Measurements from ENCODE around the gene DOC2A. TPM values are rescaled to one million over a fixed set of nuclear protein-coding genes. Genes with fewer than 3 reads are reported as not detected.

DOC2A gene
- total and polyA plus RNA-seq, 12 donors, result 0.35 to 33.0 (median 3.0) TPM; not detected in 1

DNA sequence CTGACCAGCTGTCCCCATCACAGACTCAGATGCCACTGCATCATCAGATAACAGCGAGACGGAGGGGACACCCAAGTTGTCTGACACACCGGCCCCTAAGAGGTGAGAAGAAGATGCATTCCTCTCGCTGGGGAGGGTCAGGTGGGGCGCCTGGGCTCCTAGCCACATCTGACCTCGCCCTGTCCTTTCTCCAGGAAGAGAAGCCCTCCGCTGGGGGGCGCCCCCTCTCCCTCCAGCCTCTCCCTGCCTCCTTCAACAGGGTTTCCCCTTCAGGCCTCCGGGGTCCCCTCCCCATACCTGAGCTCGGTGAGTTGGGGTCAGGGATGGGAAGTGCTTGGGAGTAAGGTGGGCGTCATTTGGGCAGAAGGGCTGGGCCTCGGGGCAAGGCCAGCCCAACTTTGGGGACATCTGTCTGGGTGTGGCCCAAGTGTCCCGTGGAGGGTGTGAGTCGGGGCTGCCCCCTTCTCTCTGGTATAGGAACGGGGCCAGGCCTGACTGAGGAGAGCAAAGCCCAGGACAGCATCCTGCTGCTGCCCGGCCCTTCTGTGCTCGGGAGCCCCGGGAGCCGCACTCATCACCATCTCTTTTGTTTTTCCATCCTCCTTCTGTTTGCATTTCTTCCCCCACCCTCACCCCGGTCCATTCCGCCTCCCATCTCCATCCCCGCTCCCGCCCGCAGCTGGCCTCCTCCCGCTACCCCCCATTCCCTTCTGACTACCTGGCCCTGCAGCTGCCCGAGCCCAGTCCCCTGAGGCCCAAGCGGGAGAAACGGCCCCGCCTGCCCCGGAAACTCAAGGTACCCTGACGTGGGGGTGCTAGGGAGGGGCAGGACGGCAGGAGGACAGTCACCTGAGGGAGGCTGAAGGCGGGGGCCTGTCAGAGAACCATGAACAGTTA, 9.8 kb downstream of the DOC2A start:
- peaks cover 7 to 9% of the 10 kb centered on the region in 2 donors for H3K4me1 ChIP-seq (replicated peaks in 1 of 2)
- H3K36me3 ChIP-seq (replicated peaks in 1 of 2), result peaks cover 0 to 5% of the 10 kb centered on the region in 2 donors
- WGBS, 4 donors, result 82 to 88% (median 85%) methylated on average over 25 to 33 of the region's 33 CpGs
- no peak overlapping the region for H3K4me3 ChIP-seq
- H3K27me3 ChIP-seq, result no peaks in the 10 kb centered on the region
- no peaks in the 10 kb centered on the region for H3K9me3 ChIP-seq (replicated peaks in 1 of 3)
- intact Hi-C loops (cut with DNase I), result loop anchor here in 1 of 2 donors (5.0 kb wide), 1 partner anchor 129 kb away; no protein-coding TSS in a partner anchor
- TF ChIP-seq, protein P1, sequence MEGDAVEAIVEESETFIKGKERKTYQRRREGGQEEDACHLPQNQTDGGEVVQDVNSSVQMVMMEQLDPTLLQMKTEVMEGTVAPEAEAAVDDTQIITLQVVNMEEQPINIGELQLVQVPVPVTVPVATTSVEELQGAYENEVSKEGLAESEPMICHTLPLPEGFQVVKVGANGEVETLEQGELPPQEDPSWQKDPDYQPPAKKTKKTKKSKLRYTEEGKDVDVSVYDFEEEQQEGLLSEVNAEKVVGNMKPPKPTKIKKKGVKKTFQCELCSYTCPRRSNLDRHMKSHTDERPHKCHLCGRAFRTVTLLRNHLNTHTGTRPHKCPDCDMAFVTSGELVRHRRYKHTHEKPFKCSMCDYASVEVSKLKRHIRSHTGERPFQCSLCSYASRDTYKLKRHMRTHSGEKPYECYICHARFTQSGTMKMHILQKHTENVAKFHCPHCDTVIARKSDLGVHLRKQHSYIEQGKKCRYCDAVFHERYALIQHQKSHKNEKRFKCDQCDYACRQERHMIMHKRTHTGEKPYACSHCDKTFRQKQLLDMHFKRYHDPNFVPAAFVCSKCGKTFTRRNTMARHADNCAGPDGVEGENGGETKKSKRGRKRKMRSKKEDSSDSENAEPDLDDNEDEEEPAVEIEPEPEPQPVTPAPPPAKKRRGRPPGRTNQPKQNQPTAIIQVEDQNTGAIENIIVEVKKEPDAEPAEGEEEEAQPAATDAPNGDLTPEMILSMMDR (IDR thresholded peaks at IDR 0.05), result no peak
- no peak for TF ChIP-seq POLR2A (IDR thresholded peaks at IDR 0.05)
- H3K27ac ChIP-seq, result no peak overlapping the region
- DNase-seq, result no peak

DNA sequence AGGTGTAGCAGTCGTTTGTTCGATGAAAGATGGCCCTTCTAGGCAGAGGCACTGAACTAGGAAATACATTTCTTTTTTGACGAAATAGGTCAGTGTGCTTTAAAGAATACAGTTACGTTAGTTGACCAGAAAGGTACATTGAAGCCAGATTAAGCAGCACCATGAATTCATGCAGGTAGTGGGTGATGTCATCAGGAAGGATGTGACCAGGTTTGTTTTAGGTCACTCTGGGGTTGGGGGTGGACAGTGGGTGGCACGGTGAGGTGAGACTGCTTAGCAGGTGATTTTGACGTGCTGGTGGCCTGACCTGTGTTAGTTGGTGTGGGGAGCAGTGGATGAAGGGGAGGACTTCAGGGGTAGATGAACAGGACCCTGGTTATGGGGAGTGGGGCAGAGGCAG, 11.2 kb downstream of the DOC2A start:
- no peak for DNase-seq
- peaks cover 15 to 16% of the 10 kb centered on the region in 2 donors for H3K4me1 ChIP-seq (replicated peaks in 1 of 2)
- H3K4me3 ChIP-seq, result no peak overlapping the region
- intact Hi-C loops (cut with DNase I), result loop anchor here in 1 of 2 donors (5.0 to 10.0 kb wide), 2 partner anchors 75 to 127 kb away; partner anchors contain the start of gene KCTD13
- H3K9me3 ChIP-seq (replicated peaks in 1 of 3), result no peaks in the 10 kb centered on the region
- H3K27me3 ChIP-seq, result no peaks in the 10 kb centered on the region
- TF ChIP-seq, protein P1 (IDR thresholded peaks at IDR 0.05), result no peak
- TF ChIP-seq POLR2A (IDR thresholded peaks at IDR 0.05), result no peak
- no peak overlapping the region for H3K27ac ChIP-seq
- 88 to 93% (median 92%) methylated on average over 6 of the region's 6 CpGs for WGBS, 4 donors
- peaks cover 0 to 5% of the 10 kb centered on the region in 2 donors for H3K36me3 ChIP-seq (replicated peaks in 1 of 2)

DNA sequence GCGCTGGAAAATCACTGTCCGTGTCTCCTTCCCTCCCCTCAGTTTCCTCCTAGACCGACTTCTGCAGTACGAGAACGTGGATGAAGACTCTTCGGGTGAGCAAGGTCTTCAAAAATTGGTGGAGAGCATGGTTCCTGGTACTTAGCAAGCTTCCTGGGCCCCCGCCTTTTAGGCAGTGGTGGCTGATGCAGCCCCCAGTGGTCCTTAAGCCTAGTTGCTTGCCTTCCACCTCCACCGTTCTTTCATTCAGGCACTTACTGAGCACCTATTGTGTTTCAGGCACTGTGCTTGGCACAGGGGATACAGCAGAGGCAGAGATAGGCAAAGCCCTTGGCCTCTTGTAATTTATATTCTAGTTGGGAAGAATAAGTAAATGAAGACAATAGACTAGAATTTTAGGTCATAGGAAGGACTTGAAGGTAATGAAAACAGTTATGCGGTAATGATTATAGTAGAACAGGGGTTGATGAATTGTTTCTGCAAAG, 14.0 kb downstream of the DOC2A start:
- no peak for TF ChIP-seq POLR2A (IDR thresholded peaks at IDR 0.05)
- TF ChIP-seq, protein P1 (IDR thresholded peaks at IDR 0.05), result no peak

More for the DNA sequence above, 14.0 kb downstream of the DOC2A start:
- no peaks in the 10 kb centered on the region for H3K9me3 ChIP-seq (replicated peaks in 1 of 3)
- no peaks in the 10 kb centered on the region for H3K27me3 ChIP-seq
- DNase-seq, result no peak
- peaks cover 17 to 24% of the 10 kb centered on the region in 2 donors for H3K4me1 ChIP-seq (replicated peaks in 1 of 2)
- no peak overlapping the region for H3K27ac ChIP-seq
- intact Hi-C loops (cut with DNase I), result loop anchor here in 1 of 2 donors (10.0 kb wide), 1 partner anchor 72 kb away; the partner anchor contains the start of gene KCTD13
- H3K36me3 ChIP-seq (replicated peaks in 1 of 2), result peaks cover 0 to 22% of the 10 kb centered on the region in 2 donors
- 20 to 26% (median 22%) methylated on average over 8 to 9 of the region's 9 CpGs for WGBS, 4 donors
- H3K4me3 ChIP-seq, result peak overlapping the region in 3 of 4 donors; percentile 44 to 83 (median 58)

Data from adrenal gland (tissue), 12 donors.